GM19438 (cell line): Measurements from ENCODE around the gene RIC1.
A peak's percentile ranks its signal among the peaks of the same experiment; 100 is the strongest.
"Not testable (repeated sequence)": the region's sequence is repeated elsewhere in the genome, so short reads cannot be mapped to it uniquely, and the experiment has no call there.

ENCODE experiments used
- ATAC-seq: cut with Tn5 transposase; IDR thresholded peaks from one replicate; pipeline ENCODE4 v1.9.1; 2021; ENCODE audit warnings: low read depth; ENCODE audit not compliant: unreplicated experiment

RIC1 gene

DNA sequence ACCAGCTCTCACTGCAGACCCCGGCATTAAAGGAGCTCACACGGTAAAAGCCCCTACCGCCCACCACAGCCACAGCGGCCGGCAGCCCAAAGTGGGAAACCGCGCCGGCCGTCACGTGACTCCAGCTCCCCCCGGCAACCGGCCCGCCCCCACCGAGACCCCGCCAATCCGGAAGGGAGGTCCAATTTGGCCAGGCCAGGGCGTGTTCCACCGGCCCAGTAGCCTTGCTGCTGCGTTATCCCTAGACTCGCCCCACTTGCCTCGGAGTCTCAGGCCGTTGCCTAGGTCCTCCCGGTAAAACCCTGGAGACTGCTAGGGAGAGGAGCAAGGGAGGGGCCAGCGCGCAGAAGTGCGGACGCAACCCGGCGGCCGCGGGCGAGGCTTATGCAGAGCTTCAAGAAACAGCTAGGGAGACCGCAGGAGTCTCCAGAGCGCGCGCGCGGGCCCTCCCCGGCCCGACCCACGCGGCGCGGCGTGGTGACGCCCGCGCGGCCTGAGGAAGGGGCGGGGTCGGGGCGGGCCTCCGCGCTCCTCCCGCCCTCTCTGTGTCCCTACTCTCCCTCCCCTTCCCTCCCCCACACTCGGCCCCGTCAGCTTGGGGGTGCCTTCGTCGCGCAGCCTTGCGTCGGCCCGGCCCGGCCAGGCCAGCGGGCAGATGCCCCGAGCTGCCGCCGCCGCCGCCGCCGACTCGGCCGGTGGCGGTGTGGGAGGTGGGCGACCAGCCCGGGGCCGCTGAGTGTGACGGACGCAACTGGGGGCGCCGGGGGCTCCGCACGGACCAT, at the start of gene RIC1:
RIC1 (plus strand) TSS at position 578 of the 782 bp plus-strand sequence; CDS start at position 781, 203 bp downstream.
- peak; percentile 51 for ATAC-seq

GRCh38 chr9:5579881-5580280, 49.0 kb upstream of the RIC1 start:
- ATAC-seq: no peak

GRCh38 chr9:5580650-5581049, 48.3 kb upstream of the RIC1 start:
- no peak for ATAC-seq

GRCh38 chr9:5581706-5582105, 47.2 kb upstream of the RIC1 start:
- not testable (repeated sequence) for ATAC-seq

DNA sequence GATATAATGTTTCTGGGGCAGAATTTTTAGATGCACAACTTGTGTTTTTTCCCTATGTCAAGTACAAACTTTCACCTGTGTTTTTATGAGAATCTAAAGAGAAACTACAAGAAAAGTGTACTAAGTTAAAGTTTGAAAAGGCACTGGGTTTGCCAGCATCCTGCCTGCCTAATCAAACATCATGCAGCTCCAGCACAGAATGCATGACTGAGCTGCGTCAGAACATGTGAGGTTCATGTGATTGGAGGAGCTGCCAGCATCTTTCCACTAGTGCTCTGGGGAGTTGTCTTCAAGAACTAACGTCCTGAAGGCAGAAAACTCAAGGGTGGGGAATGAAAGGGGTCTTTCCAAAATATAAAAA, 46.1 kb upstream of the RIC1 start:
- peak; percentile 65 for ATAC-seq

DNA sequence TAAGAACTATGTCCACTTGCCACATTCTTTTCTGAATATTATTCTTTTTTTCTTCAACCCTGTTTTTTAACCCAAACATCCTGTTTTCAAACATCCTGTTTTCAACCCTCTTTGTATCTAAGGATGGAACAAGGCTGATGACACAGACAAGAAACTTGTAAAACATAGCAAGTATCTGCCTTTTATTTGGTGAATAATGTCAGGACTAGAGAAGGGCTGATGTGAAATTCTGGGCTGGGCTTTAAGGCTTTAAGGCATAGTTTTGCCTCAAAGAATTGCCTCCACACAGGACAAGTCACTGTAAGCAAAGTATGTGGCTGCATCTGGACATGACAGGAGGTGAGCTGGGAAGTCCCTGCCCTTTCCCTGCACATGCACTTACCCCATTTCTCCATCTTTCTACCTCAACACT, 42.5 kb upstream of the RIC1 start:
- no peak for ATAC-seq

DNA sequence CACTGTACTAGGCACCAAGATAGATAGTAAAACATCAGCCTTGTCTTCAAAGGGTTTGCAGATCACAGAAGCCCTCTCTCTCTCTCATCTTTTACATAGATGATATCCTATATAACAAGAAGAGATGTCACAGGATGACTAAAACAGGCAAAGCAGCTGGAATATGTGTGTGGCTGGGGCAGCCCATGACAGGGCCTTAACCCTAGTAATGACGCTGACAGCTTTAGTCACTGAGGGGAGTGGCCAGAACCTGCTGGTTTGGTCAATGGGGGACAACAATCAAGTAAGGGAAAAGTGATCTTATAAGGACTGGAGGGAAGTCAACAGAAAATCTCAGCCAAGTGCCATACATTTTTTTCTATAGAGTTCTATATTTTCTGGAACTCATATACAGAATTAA, 41.9 kb upstream of the RIC1 start:
- ATAC-seq: no peak

DNA sequence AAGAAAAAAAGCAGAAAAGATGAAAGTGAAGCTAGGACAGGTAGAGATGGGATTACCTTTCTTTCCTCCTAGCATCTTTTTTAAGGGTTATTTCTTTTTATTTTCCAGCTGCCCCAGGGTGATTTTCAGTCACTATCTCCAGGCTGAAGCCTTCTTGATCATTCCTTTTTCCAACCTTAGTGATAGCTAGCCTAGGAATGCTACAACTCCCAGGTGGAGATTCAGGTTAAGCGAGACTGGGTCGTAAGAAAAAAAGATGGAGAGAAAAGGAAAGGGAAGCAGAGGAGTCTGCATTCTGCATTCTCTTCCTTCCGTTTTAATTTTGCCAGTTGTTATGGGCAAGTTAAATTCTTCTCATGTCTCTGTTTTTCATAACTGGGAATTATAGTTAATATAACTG, 36.7 kb upstream of the RIC1 start:
- no peak for ATAC-seq

- ATAC-seq: no peak
Observed at GRCh38 chr9:5592904-5593303, 36.0 kb upstream of the RIC1 start.

DNA sequence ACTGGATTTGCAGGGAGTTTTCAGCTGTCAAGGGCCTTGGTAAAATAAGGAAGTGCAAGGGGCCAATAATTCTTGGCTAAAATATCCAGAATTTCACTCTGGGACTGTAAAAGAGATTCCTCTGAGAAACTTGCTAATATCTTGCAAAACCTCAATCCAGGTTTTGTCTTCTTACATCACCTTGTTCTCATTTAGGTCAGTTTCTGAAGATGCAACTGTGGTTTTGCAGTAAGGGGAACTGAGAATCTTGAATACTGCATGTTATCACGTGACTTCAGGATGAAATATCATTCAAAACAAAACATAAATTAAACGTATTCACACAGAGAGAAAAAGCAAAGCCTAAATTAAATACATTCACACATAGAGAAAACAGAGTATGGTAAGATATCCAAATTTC, 35.0 kb upstream of the RIC1 start:
- peak; percentile 59 for ATAC-seq

GRCh38 chr9:5596173-5596572, 32.7 kb upstream of the RIC1 start:
- ATAC-seq: no peak

GRCh38 chr9:5608298-5609225, 20.3 kb upstream of the RIC1 start:
- peak; percentile 68 for ATAC-seq

DNA sequence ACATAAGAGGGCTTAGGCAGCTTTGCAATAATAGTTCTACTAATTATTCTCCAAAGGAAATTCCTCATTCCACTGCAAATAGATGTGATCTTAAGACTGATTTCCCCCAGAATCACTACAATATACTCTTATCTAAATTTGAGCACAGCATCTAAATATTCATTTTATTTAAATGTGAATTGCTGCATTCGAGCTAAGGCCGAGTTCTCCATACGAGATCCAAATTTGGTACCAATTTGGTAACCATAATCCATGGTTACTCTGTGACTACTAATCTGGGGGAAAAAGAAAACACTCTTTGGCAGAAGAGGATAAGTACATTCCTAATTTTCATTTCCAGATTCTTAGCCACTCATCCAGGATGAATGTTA, 19.7 kb upstream of the RIC1 start:
- ATAC-seq: no peak

DNA sequence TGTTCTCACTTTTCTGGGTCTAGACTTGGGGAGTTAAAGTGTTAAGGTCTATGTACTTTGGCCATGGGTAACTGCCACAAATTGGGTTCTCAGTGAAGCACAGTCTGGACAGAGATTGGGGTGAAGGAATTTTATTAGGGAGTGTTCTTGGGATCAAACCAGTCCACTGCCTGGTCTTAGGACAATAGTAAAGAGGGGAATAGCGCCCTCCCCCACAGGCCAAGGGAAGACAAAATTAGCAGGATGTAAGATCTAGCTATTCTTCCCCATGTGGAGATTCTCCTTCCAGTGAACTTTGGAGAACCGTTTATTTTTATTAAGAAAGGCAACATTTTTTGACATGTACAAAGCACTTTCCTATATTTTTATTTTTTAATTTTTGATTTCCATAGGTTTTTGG, 18.4 kb upstream of the RIC1 start:
- ATAC-seq: no peak

GRCh38 chr9:5611321-5612184, 17.4 kb upstream of the RIC1 start:
- no peak for ATAC-seq

DNA sequence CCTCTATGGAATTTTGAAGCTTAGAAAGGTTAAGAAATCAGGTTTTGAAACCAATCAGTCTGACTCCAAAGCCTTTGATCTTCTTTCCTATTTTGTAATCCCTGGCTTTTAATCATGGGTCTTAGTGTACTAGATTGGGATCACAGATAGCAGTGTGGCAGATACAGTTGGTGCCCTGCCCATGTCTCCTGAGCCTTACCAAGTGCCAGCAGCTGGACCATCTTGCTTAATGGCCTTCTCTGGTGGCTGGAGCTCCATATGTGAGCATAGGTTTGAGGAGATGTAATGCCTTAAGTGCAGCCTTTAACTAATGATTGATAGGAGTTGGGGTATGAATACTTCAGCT, 16.7 kb upstream of the RIC1 start:
- ATAC-seq: no peak

- ATAC-seq: no peak
Observed at GRCh38 chr9:5614192-5614591, 14.7 kb upstream of the RIC1 start.

GRCh38 chr9:5614985-5615384, 13.9 kb upstream of the RIC1 start:
- no peak for ATAC-seq

GRCh38 chr9:5617749-5618148, 11.2 kb upstream of the RIC1 start:
- ATAC-seq: peak; percentile 97

DNA sequence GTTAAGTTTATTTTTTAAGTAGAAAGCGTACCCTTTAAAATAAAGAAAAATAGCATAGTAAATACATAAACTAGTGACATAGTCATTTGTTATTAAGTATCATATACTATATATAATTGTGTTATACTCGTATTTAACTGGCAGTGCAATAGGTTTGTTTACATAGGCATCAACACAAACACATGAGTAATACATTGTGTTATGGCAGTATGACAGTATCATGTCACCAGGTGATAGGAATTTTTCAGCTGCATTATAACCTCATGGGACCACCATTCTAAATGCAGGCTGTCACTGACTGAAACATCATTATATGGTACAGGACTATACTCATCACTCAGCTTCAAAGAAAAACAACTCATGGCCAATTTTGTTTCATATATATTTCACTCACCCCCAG, 8.4 kb upstream of the RIC1 start:
- ATAC-seq: no peak

- no peak for ATAC-seq
Observed at GRCh38 chr9:5621327-5621726, 7.6 kb upstream of the RIC1 start.
